GM23338 (cell line): ENCODE results near the gene GNPTG. TPM values are rescaled to one million over a fixed set of nuclear protein-coding genes. Genes with fewer than 3 reads are reported as not detected.

Source experiments
- ATAC-seq: fragments of 200-7000 bp; cut with Tn5 transposase; 3 replicates; pipeline ENCODE4 v1.9.1; 2020
- DNase-seq: peaks from one replicate; pipeline ENCODE4 v3.0.0-alpha.2; 2015; ENCODE audit warnings: low spot score
- H2AFZ ChIP-seq: fragments of 200-600 bp; sonication (generic); 2 replicates; pipeline ENCODE4 v1.8.0; 2016; ENCODE audit warnings: antibody characterized with exemption, mild to moderate bottlenecking, moderate library complexity
- H3F3A ChIP-seq: fragments of 200-600 bp; sonication (generic); replicated peaks from 2 replicates; pipeline ENCODE4 v1.8.0; 2017; ENCODE audit warnings: antibody characterized with exemption, mixed run types, low read depth
- H3K27ac ChIP-seq: fragments of 200-600 bp; sonication (generic); 2 replicates; pipeline ENCODE4 v1.6.1; 2016; ENCODE audit warnings: low read depth
- H3K27me3 ChIP-seq: fragments of 200-600 bp; sonication (generic); 2 replicates; pipeline ENCODE4 v1.8.0; 2016; ENCODE audit warnings: mild to moderate bottlenecking, mixed run types, moderate library complexity; ENCODE audit not compliant: insufficient read depth
- H3K36me3 ChIP-seq: fragments of 200-600 bp; sonication (generic); 2 replicates; pipeline ENCODE4 v1.8.0; 2016; ENCODE audit warnings: mild to moderate bottlenecking; ENCODE audit not compliant: insufficient read depth
- H3K4me1 ChIP-seq: fragments of 200-600 bp; sonication (generic); 2 replicates; pipeline ENCODE4 v1.8.0; 2016; ENCODE audit warnings: mild to moderate bottlenecking, moderate library complexity; ENCODE audit not compliant: insufficient read depth
- H3K4me2 ChIP-seq: fragments of 200-600 bp; sonication (generic); 2 replicates; pipeline ENCODE4 v1.7.1; 2017; ENCODE audit warnings: mixed run types
- H3K4me3 ChIP-seq: fragments of 200-600 bp; sonication (generic); 2 replicates; pipeline ENCODE4 v1.6.1; 2016; ENCODE audit warnings: mixed run types
- H3K79me2 ChIP-seq: fragments of 200-600 bp; sonication (generic); replicated peaks from 2 replicates; pipeline ENCODE4 v1.8.0; 2017; ENCODE audit warnings: mild to moderate bottlenecking; ENCODE audit not compliant: insufficient read depth
- H3K9me2 ChIP-seq: fragments of 200-600 bp; sonication (generic); 2 replicates; pipeline ENCODE4 v1.8.0; 2017; ENCODE audit not compliant: insufficient read depth
- H4K20me1 ChIP-seq: fragments of 200-600 bp; sonication (generic); replicated peaks from 2 replicates; pipeline ENCODE4 v1.8.0; 2017; ENCODE audit warnings: mild to moderate bottlenecking; ENCODE audit not compliant: insufficient read depth
- H3K27ac Mint-ChIP-seq: 2 replicates; pipeline ENCODE4 v1.8.0; 2020; ENCODE audit warnings: inconsistent platforms, mild to moderate bottlenecking, moderate library complexity, mixed read lengths
- H3K27me3 Mint-ChIP-seq: 3 replicates; pipeline ENCODE4 v1.8.0; 2022; ENCODE audit warnings: low read depth, mild to moderate bottlenecking, moderate library complexity, mixed read lengths, inconsistent platforms; ENCODE audit not compliant: insufficient read depth, poor library complexity
- H3K36me3 Mint-ChIP-seq: 3 replicates; pipeline ENCODE4 v1.8.0; 2021; ENCODE audit warnings: low read depth, mild to moderate bottlenecking, inconsistent platforms, moderate library complexity, mixed read lengths
- H3K4me1 Mint-ChIP-seq: 3 replicates; pipeline ENCODE4 v1.8.0; 2020; ENCODE audit warnings: mild to moderate bottlenecking, inconsistent platforms, mixed read lengths
- H3K4me3 Mint-ChIP-seq: 3 replicates; pipeline ENCODE4 v1.8.0; 2021; ENCODE audit warnings: moderate library complexity, mild to moderate bottlenecking, inconsistent platforms, mixed read lengths
- H3K9me3 Mint-ChIP-seq: 3 replicates; pipeline ENCODE4 v1.8.0; 2020; ENCODE audit warnings: moderate library complexity, mild to moderate bottlenecking, inconsistent platforms, mixed read lengths
- CREB1 ChIP-seq: fragments of 250-450 bp; sonication (Bioruptor Pico); IDR thresholded peaks from 2 replicates; pipeline ENCODE4 v1.5.0; 2020; ENCODE audit warnings: low read depth, mild to moderate bottlenecking, moderate library complexity
- CTCF ChIP-seq, 2 experiments: fragments of 200-600 bp in 1 of 2; sonication (generic) in 1 of 2; conservative IDR thresholded peaks; 2 replicates each; pipeline versions ENCODE4 v1.5.1 to v1.6.1; 2016 to 2017; ENCODE audit warnings: antibody characterized with exemption in 2 of 2, low read depth in 2 of 2, mild to moderate bottlenecking in 2 of 2, moderate library complexity in 1 of 2
- NANOG ChIP-seq: IDR thresholded peaks from 2 replicates; pipeline ENCODE4 v1.6.1; 2016; ENCODE audit warnings: antibody characterized with exemption, borderline replicate concordance
- STAT1 ChIP-seq: IDR thresholded peaks from one replicate; pipeline ENCODE4 v1.6.1; 2016; ENCODE audit warnings: antibody characterized with exemption; ENCODE audit not compliant: unreplicated experiment
- ZNF114 ChIP-seq: fragments of 250-450 bp; sonication (Bioruptor Pico); IDR thresholded peaks from 2 replicates; pipeline ENCODE4 v1.5.0; 2020; ENCODE audit warnings: mild to moderate bottlenecking, moderate library complexity
- ZNF462 ChIP-seq: fragments of 250-450 bp; sonication (Bioruptor Pico); IDR thresholded peaks from 2 replicates; pipeline ENCODE4 v1.5.0; 2020; ENCODE audit warnings: mild to moderate bottlenecking, moderate library complexity
- polyA plus RNA-seq: library from polyadenylated mRNA; unstranded; fragments of >200 nt; fragmentation: Nextera tagmentation; extraction: Ambion mirVana; gene quantifications from 2 replicates; pipeline ENCODE4 v1.2.1, GENCODE V29; 2016
- total RNA-seq: library from RNA; depleted of rRNA; stranded (reverse); fragments of >200 nt; shearing (Covaris generic); gene quantifications from 2 replicates; pipeline ENCODE4 v1.2.3, GENCODE V29; 2014

The GNPTG gene
- total and polyA plus RNA-seq, 2 experiments from 2014 or later: 23.3 to 41.0 TPM

- Histone ChIP-seq H3K4me1 (no peaks in the 10 kb centered on the region; the same call in 1 of the 2 replicates), H3K27me3 (no peaks in the 10 kb centered on the region), H3K79me2 (no peaks in the 10 kb centered on the region), H3K27ac (no peak overlapping the region), H3K4me3 (peak overlapping the region; percentile 51), H3K4me2 (peak overlapping the region; percentile 88), H3K9me2 (no peaks in the 10 kb centered on the region), H4K20me1 (no peaks in the 10 kb centered on the region; the same call in 1 of the 2 replicates), H3K36me3 (no peaks in the 10 kb centered on the region), H3F3A (no peaks in the 10 kb centered on the region), H2AFZ (no peak overlapping the region)
- no peak overlapping the region for H3K27ac Mint-ChIP-seq
- peak overlapping the region; percentile 75 for H3K4me3 Mint-ChIP-seq
- ATAC-seq (peak; percentile 96), DNase-seq (peak; percentile 99)
- no peaks in the 10 kb centered on the region for H3K36me3 Mint-ChIP-seq
- H3K9me3 Mint-ChIP-seq: no peaks in the 10 kb centered on the region
- peaks cover 20% of the 10 kb centered on the region for H3K27me3 Mint-ChIP-seq
- H3K4me1 Mint-ChIP-seq: peaks cover 6% of the 10 kb centered on the region; the same call in 2 of the 3 replicates
- TF ChIP-seq NANOG (no peak), CTCF (conservative IDR thresholded peaks at IDR 0.05; ENCODE audit: low read depth in 2 of 2) (no peak), ZNF462 (CRISPR knock-in tag) (no peak), CREB1 (peak; percentile 52; the same call in 1 of the 2 replicates), ZNF114 (CRISPR knock-in tag) (no peak), STAT1 (peak; percentile 57)
Observed at GRCh38 chr16:1342526-1343427, 9.0 kb upstream of the GNPTG start.
